GM10266 (cell line): ENCODE results near the gene ARHGAP40.

Experiments used
- DNase-seq: peaks from one replicate; pipeline ENCODE4 v3.0.0; 2012; ENCODE audit errors: extremely low spot score
- TF ChIP-seq, protein P1 (sequence below): IDR thresholded peaks from 2 replicates; pipeline ENCODE4 v1.5.1; 2012; ENCODE audit warnings: mild to moderate bottlenecking, low read depth; ENCODE audit not compliant: control insufficient read depth, insufficient read depth; ENCODE audit errors: missing control alignments

Gene ARHGAP40

DNA sequence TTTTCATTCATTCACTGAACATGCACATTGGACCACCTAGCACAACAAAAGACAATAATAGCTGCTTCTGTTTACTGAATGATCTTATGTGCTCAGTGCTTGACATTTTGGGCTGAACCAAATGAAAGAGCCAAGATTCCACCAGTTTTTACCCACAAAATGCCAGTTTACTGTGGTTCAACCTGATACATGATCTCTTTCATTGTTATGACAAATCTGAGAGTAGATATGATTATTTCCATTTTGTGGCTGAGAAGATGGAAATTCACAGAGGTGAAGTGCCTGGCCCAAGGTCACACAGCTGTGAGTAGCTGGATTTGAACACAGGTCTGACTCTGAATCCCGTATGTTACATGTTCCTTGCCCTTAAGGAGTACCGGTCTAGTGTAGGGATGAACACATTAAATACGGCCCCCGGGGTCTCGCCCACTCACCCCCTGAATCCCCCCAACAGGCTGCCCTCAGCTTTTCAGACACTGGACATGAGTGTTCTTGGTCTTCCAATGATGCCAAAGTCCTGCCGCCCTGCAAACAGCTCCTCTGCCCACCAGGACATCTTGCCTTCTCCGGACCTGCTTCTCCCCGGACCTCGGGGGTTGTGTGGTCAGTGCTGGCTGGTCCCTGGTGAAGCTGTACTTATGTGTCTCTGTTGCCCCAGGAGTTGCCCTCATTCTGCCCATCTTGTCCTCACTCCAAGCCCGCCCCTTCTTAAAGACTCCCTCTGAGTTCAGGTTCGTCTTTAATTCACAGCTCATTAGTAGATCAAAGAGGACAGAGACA is 64.1 kb downstream of the ARHGAP40 start:
- DNase-seq: no peak
- TF ChIP-seq, protein P1, sequence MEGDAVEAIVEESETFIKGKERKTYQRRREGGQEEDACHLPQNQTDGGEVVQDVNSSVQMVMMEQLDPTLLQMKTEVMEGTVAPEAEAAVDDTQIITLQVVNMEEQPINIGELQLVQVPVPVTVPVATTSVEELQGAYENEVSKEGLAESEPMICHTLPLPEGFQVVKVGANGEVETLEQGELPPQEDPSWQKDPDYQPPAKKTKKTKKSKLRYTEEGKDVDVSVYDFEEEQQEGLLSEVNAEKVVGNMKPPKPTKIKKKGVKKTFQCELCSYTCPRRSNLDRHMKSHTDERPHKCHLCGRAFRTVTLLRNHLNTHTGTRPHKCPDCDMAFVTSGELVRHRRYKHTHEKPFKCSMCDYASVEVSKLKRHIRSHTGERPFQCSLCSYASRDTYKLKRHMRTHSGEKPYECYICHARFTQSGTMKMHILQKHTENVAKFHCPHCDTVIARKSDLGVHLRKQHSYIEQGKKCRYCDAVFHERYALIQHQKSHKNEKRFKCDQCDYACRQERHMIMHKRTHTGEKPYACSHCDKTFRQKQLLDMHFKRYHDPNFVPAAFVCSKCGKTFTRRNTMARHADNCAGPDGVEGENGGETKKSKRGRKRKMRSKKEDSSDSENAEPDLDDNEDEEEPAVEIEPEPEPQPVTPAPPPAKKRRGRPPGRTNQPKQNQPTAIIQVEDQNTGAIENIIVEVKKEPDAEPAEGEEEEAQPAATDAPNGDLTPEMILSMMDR: no peak

DNA sequence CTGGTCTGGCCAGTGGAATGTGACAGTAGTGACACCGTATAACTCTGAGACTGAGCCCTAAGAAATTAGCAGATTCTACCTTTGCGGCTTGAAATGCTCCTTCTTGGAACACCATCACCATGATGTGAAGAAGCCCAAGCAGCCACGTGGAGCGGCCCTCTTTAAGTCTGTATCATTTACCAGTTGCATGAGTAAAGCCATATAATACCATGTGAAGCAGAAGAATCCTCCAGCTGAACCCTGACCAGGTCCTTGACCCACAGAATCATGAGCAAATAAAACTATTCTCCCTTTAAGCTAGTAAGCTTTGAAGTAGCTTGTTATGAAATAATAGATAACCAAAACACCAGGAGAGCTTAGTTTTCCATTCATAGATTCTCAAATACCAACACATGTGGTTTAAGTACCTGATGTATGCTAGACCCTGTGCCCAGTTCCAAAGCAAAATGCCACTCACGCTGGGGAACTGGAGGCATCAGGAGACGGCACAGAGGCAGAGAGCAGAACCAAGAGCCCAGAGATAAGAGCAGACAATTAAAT is 65.9 kb downstream of the ARHGAP40 start:
- TF ChIP-seq, protein P1: no peak
- no peak for DNase-seq

DNA sequence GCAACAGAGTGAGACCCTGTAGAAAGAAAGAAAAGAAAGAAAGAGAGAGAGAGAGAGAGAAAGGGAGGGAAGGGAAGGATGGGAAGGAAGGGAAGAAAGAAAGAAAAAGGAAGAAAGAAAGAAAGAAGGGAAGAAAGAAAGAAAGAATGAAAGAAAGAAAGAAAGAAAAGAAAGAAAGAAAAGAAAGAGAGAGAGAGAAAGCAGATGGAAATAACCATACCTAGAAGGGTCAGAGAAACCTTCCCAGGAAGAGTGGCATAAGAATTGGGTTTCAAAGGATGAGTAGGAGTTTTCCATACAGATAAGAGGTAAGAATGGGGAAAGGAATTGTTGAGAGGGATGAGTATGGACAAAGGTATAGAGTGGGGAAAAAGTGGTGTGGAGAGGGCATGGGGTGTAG is 68.1 kb downstream of the ARHGAP40 start:
- TF ChIP-seq, protein P1: no peak

DNA sequence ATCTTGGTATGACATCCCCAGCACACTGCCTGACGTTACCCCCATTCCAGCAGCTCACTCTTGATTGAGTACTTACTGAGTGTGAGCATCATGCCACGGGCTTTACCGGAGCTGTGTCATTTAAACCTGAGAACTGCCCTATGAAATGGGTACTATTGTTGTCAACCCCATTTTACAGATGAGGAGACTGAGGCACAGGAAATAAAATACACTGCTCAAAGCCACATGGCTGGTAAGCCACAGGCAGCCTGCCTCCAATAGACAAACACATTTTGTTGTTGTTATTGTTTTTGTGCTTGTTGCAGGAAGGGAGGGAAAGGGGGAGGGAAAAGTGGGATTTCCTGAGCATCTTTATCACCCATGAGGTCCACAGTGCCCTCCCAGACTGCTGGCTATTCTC is 69.2 kb downstream of the ARHGAP40 start:
- no peak for DNase-seq

More for the DNA sequence above, 68.1 kb downstream of the ARHGAP40 start:
- no peak for DNase-seq

DNA sequence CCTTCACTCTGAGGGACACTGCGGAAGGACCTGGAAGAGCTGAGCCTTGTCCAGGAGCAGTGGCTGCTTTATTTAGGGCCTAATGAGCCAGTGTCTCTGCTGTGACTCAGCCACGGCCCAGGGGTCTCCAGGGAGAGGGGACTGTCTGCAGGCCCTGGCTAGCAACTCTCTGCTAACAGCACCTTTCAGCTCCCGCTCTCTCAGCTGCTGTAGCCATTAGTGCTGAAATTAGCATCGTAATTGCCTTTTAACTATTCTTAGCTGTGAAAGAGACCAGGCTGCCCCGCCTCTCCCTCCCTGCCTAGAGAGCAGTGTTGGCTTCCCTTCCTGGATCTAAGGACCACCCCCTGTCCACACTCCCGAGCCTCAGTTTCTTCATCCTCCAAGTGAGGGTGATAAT is 69.6 kb downstream of the ARHGAP40 start:
- DNase-seq: no peak

More for the DNA sequence above, 69.2 kb downstream of the ARHGAP40 start:
- TF ChIP-seq, protein P1: no peak

DNA sequence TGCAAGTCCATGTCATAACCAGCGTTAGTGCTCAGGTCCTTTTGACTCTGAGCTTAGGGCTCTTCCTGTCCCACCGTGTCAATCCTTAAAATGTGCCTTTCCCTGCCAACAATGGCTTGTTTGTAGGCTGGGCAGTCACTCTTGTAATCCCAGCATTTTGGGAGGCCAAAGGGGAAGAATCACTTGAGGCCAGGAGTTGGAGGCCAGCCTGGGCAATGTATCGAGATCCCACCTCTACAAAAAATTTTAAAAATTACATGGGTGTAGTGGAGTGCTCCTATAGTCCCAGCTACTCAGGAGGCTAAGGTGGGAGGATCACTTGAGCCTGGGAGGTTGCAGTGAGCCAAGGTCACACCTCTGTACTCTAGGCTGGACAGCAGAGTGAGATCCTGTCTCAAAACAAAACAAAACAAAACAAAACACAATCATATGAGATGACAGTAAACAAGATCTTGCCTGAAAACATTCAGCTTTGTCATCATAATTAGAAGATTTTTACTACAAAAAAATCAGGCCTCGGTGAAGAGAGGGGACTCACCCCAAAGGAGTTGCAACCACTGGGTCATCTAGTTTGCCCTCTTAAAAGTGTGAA is 70.2 kb downstream of the ARHGAP40 start:
- TF ChIP-seq, protein P1: no peak
- no peak for DNase-seq

More for the DNA sequence above, 69.6 kb downstream of the ARHGAP40 start:
- TF ChIP-seq, protein P1: no peak

DNA sequence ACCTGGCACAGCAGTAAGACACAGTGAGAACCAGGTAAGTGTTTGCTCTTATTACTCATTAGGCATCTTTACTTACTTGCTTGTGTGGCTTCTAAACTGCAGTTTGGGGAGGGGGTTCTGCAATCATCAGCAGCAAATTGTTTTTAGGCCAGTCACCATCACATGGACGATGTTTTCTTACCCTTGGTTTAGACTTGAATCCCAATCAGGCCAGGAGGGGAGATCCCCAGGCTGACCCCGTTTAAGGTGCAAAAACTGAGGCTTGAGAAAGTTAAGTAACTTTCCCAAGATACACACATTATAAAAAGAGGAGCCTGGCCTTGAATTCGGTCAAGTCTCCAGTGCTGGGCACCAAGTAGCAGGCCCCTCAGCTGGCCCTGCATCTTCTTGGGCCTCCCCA is 70.9 kb downstream of the ARHGAP40 start:
- DNase-seq: no peak
- TF ChIP-seq, protein P1: no peak
